ENCODE data around the gene OR5D16. TPM values are rescaled to one million over a fixed set of nuclear protein-coding genes. Genes with fewer than 3 reads are reported as not detected.

The OR5D16 gene
- total RNA-seq, 2 donors from 2014 or later: not detected

GRCh38 chr11:55795256-55795655, 43.3 kb upstream of the OR5D16 start, which contains the start of gene OR5D14:
TSS of gene OR5D14 (plus strand) at chr11:55795556. CDS start at chr11:55795556, 0 bp downstream.
- H3K9me3 Mint-ChIP-seq: peaks cover 71% of the 10 kb centered on the region
- no peak within 1 kb of the TSS for H3K9ac ChIP-seq (ENCODE audit: extremely low read depth, low read length, poor library complexity, severe bottlenecking)

GRCh38 chr11:55806248-55806647, 32.3 kb upstream of the OR5D16 start:
- Histone ChIP-seq H3K27ac (ENCODE audit: low read depth, low read length) (no peak overlapping the region), H3K4me1 (ENCODE audit: control insufficient read depth, insufficient read depth, low read length) (no peaks in the 10 kb centered on the region), H3K9me3 (ENCODE audit: control insufficient read depth, low read length) (peaks cover 74% of the 10 kb centered on the region), H3K9ac (ENCODE audit: extremely low read depth, low read length, poor library complexity, severe bottlenecking) (no peak overlapping the region), H3K27me3 (ENCODE audit: control insufficient read depth, insufficient read depth, low read length, poor library complexity, severe bottlenecking) (no peaks in the 10 kb centered on the region), H3K36me3 (ENCODE audit: control insufficient read depth, insufficient read depth, low read length) (no peaks in the 10 kb centered on the region), H3K4me3 (ENCODE audit: low read length) (no peak overlapping the region)
- H3K36me3 Mint-ChIP-seq (ENCODE audit: low read depth): no peaks in the 10 kb centered on the region
- H3K4me1 Mint-ChIP-seq: no peaks in the 10 kb centered on the region
- H3K9me3 Mint-ChIP-seq: peaks cover 74% of the 10 kb centered on the region
- H3K27me3 Mint-ChIP-seq (ENCODE audit: insufficient read depth): no peaks in the 10 kb centered on the region
- no peak for TF ChIP-seq CTCF (conservative IDR thresholded peaks at IDR 0.05)
- no peak for DNase-seq
- 85% methylated on average over 1 of the region's 1 CpG; no CpG with 5 or more reads in 1 of the 2 experiments for WGBS, 2 experiments (ENCODE audit: insufficient coverage in 1 of 2, insufficient read length in 1 of 2)
- H3K4me3 Mint-ChIP-seq: no peak overlapping the region
- H3K27ac Mint-ChIP-seq: no peak overlapping the region

More at GRCh38 chr11:55795256-55795655, 43.3 kb upstream of the OR5D16 start, which contains the start of gene OR5D14:
- Histone ChIP-seq H3K27ac (ENCODE audit: low read depth, low read length) (no peak within 1 kb of the TSS), H3K4me3 (ENCODE audit: low read length) (peak within 1 kb of the TSS; percentile 23), H3K4me1 (ENCODE audit: control insufficient read depth, insufficient read depth, low read length) (no peaks in the 10 kb centered on the region), H3K36me3 (ENCODE audit: control insufficient read depth, insufficient read depth, low read length) (no peaks in the 10 kb centered on the region), H3K9me3 (ENCODE audit: control insufficient read depth, low read length) (peaks cover 93% of the 10 kb centered on the region), H3K27me3 (ENCODE audit: control insufficient read depth, insufficient read depth, low read length, poor library complexity, severe bottlenecking) (no peaks in the 10 kb centered on the region)
- Mint-ChIP-seq H3K27me3 (ENCODE audit: insufficient read depth) (no peaks in the 10 kb centered on the region), H3K36me3 (ENCODE audit: low read depth) (no peaks in the 10 kb centered on the region), H3K27ac (no peak within 1 kb of the TSS), H3K4me1 (no peaks in the 10 kb centered on the region), H3K4me3 (no peak within 1 kb of the TSS)
- DNase-seq: no peak
- no peak for TF ChIP-seq CTCF (conservative IDR thresholded peaks at IDR 0.05)

- no peaks in the 10 kb centered on the region for H3K36me3 ChIP-seq (ENCODE audit: control insufficient read depth, insufficient read depth, low read length)
- TF ChIP-seq CTCF (conservative IDR thresholded peaks at IDR 0.05): no peak
- Mint-ChIP-seq H3K4me3 (no peak within 1 kb of the TSS), H3K27ac (no peak within 1 kb of the TSS), H3K4me1 (no peaks in the 10 kb centered on the region), H3K27me3 (ENCODE audit: insufficient read depth) (no peaks in the 10 kb centered on the region), H3K36me3 (ENCODE audit: low read depth) (no peaks in the 10 kb centered on the region), H3K9me3 (peaks cover 79% of the 10 kb centered on the region)
- H3K27ac ChIP-seq (ENCODE audit: low read depth, low read length): no peak within 1 kb of the TSS
- WGBS, 2 experiments (ENCODE audit: insufficient coverage in 1 of 2, insufficient read length in 1 of 2): no CpG with 5 or more reads among the region's 1 CpG
- no peak within 1 kb of the TSS for H3K4me3 ChIP-seq (ENCODE audit: low read length)
- peaks cover 79% of the 10 kb centered on the region for H3K9me3 ChIP-seq (ENCODE audit: control insufficient read depth, low read length)
- no peaks in the 10 kb centered on the region for H3K4me1 ChIP-seq (ENCODE audit: control insufficient read depth, insufficient read depth, low read length)
- no peak within 1 kb of the TSS for H3K9ac ChIP-seq (ENCODE audit: extremely low read depth, low read length, poor library complexity, severe bottlenecking)
- DNase-seq: no peak
- H3K27me3 ChIP-seq (ENCODE audit: control insufficient read depth, insufficient read depth, low read length, poor library complexity, severe bottlenecking): no peaks in the 10 kb centered on the region
Observed at GRCh38 chr11:55811067-55811466, 27.5 kb upstream of the OR5D16 start, which contains the start of gene OR5L1. TSS of gene OR5L1 (plus strand) at chr11:55811367. CDS start at chr11:55811467, 100 bp downstream.

All from endodermal cell (in vitro differentiated cells).